PC-3 (cell line): ENCODE measurements around the gene SLC39A11. TPM values are rescaled to one million over a fixed set of nuclear protein-coding genes. Genes with fewer than 3 reads are reported as not detected.

Source experiments
- ATAC-seq: fragments of 200-7000 bp; cut with Tn5 transposase; 2 replicates; pipeline ENCODE4 v1.9.1; 2020; ENCODE audit warnings: mild to moderate bottlenecking, moderate library complexity
- BruUV-seq: library from RNA; stranded (reverse); fragments of 400-500 nt; replicated peaks from 2 replicates; lab custom pipeline; 2021; lab: Mats Ljungman, UMichigan
- CTCF ChIA-PET: fragments of 300-600 bp; sonication (Branson Sonifier 250); formaldehyde crosslinking; loops from one replicate; lab custom pipeline; 2022; ENCODE audit warnings: antibody characterized with exemption; lab: Charles Lee
- POLR2A ChIA-PET: fragments of 300-600 bp; sonication (Branson Sonifier 250); formaldehyde crosslinking; loops from one replicate; lab custom pipeline; 2022; ENCODE audit warnings: antibody characterized with exemption; ENCODE audit not compliant: unreplicated experiment; lab: Charles Lee
- DNase-seq: peaks from one replicate; pipeline ENCODE4 v3.0.0-alpha.2; 2015
- H2AFZ ChIP-seq: fragments of 300-600 bp; sonication (generic); 2 replicates; pipeline ENCODE4 v1.6.0; 2016; ENCODE audit warnings: antibody characterized with exemption, low read length
- H3F3A ChIP-seq: fragments of 300-600 bp; sonication (generic); one replicate; pipeline ENCODE4 v1.6.0; 2017; ENCODE audit warnings: antibody characterized with exemption, low read length, control low read depth, mild to moderate bottlenecking; ENCODE audit not compliant: unreplicated experiment
- H3K27ac ChIP-seq: fragments of 300-600 bp; sonication (generic); 2 replicates; pipeline ENCODE4 v1.5.1; 2016; ENCODE audit warnings: mild to moderate bottlenecking, low read length
- H3K27me3 ChIP-seq: fragments of 300-600 bp; sonication (generic); 2 replicates; pipeline ENCODE4 v1.6.1; 2016; ENCODE audit warnings: low read length, mixed read lengths
- H3K36me3 ChIP-seq: fragments of 300-600 bp; sonication (generic); 2 replicates; pipeline ENCODE4 v1.6.1; 2016; ENCODE audit warnings: low read depth, mixed run types, low read length, mixed read lengths
- H3K4me1 ChIP-seq: fragments of 300-600 bp; sonication (generic); 2 replicates; pipeline ENCODE4 v1.5.1; 2016; ENCODE audit warnings: low read length; ENCODE audit not compliant: insufficient read depth
- H3K4me2 ChIP-seq: fragments of 300-600 bp; sonication (generic); 2 replicates; pipeline ENCODE4 v1.6.0; 2016; ENCODE audit warnings: low read length
- H3K4me3 ChIP-seq: fragments of 300-600 bp; sonication (generic); 2 replicates; pipeline ENCODE4 v1.5.1; 2016; ENCODE audit warnings: mild to moderate bottlenecking, low read length, mixed read lengths
- H3K79me2 ChIP-seq: fragments of 300-600 bp; sonication (generic); 2 replicates; pipeline ENCODE4 v1.6.1; 2017; ENCODE audit warnings: low read length, mixed read lengths
- H3K9ac ChIP-seq: fragments of 300-600 bp; sonication (generic); 2 replicates; pipeline ENCODE4 v1.6.0; 2016; ENCODE audit warnings: mild to moderate bottlenecking, low read length
- H3K9me2 ChIP-seq: fragments of 300-600 bp; sonication (generic); replicated peaks from 2 replicates; pipeline ENCODE4 v1.6.1; 2016; ENCODE audit warnings: mixed run types, low read length, mixed read lengths
- H3K9me3 ChIP-seq: fragments of 300-600 bp; sonication (generic); 2 replicates; pipeline ENCODE4 v1.6.1; 2016; ENCODE audit warnings: low read length, mixed read lengths
- H4K20me1 ChIP-seq: fragments of 300-600 bp; sonication (generic); 2 replicates; pipeline ENCODE4 v1.6.1; 2016; ENCODE audit warnings: low read length, mixed read lengths
- CTCF ChIP-seq: fragments of 300-600 bp; sonication (generic); conservative IDR thresholded peaks from 2 replicates; pipeline ENCODE4 v1.5.1; 2017; ENCODE audit warnings: antibody characterized with exemption, low read depth, mild to moderate bottlenecking, low read length
- EZH2 ChIP-seq: fragments of 300-600 bp; sonication (generic); IDR thresholded peaks from one replicate; pipeline ENCODE4 v1.6.1; 2017; ENCODE audit warnings: antibody characterized with exemption, mild to moderate bottlenecking, low read length; ENCODE audit not compliant: unreplicated experiment
- EZH2phosphoT487 ChIP-seq: fragments of 300-600 bp; sonication (generic); IDR thresholded peaks from 2 replicates; pipeline ENCODE4 v1.6.1; 2018; ENCODE audit warnings: mild to moderate bottlenecking, antibody characterized with exemption, low read length, borderline replicate concordance
- intact Hi-C: fragments of 100-400 bp; cut with micrococcal nuclease; formaldehyde crosslinking; loops from 2 replicates; pipeline ENCODE4 v1.9.0; 2023
- total RNA-seq: library from RNA; depleted of rRNA; stranded (reverse); fragments of >200 nt; gene quantifications from 2 replicates; pipeline ENCODE4 v1.2.3, GENCODE V29; 2014

Gene SLC39A11
- total RNA-seq, 1 experiment from 2014 or later: 37.7 TPM

- Histone ChIP-seq H3K36me3 (no peaks in the 10 kb centered on the region), H2AFZ (no peak overlapping the region), H3K79me2 (no peaks in the 10 kb centered on the region), H3K27ac (no peak overlapping the region), H4K20me1 (no peaks in the 10 kb centered on the region), H3K9ac (no peak overlapping the region), H3K4me2 (no peak overlapping the region), H3F3A (no peaks in the 10 kb centered on the region), H3K9me2 (no peaks in the 10 kb centered on the region), H3K4me1 (no peaks in the 10 kb centered on the region), H3K9me3 (no peaks in the 10 kb centered on the region), H3K4me3 (no peak overlapping the region), H3K27me3 (no peaks in the 10 kb centered on the region)
- TF ChIP-seq CTCF: no peak
- TF ChIP-seq EZH2: no peak
- no peak for TF ChIP-seq EZH2phosphoT487
- no TSS peak for BruUV-seq
- ChIA-PET CTCF (no interaction called here), POLR2A (no interaction called here)
- no peak for DNase-seq
- intact Hi-C loops: no loop called here
- no peak for ATAC-seq
These were observed 147.0 kb downstream of the SLC39A11 start for GRCh38 chr17:72945473-72945872.

GRCh38 chr17:72943826-72944689 is 148.4 kb downstream of the SLC39A11 start:
- Histone ChIP-seq H3K9ac (no peak overlapping the region), H3K4me2 (no peak overlapping the region), H4K20me1 (no peaks in the 10 kb centered on the region), H2AFZ (no peak overlapping the region), H3K27ac (no peak overlapping the region), H3K9me2 (no peaks in the 10 kb centered on the region), H3K9me3 (no peaks in the 10 kb centered on the region), H3K36me3 (no peaks in the 10 kb centered on the region; the same call in 1 of the 2 replicates), H3K4me1 (no peaks in the 10 kb centered on the region), H3F3A (no peaks in the 10 kb centered on the region), H3K79me2 (no peaks in the 10 kb centered on the region), H3K4me3 (no peak overlapping the region), H3K27me3 (no peaks in the 10 kb centered on the region)
- ATAC-seq: no peak
- CTCF ChIA-PET: no interaction called here
- DNase-seq: no peak
- intact Hi-C loops: no loop called here
- TF ChIP-seq CTCF (no peak), EZH2phosphoT487 (no peak), EZH2 (no peak)
- BruUV-seq: no TSS peak
- POLR2A ChIA-PET: no interaction called here

- intact Hi-C loops: no loop called here
- no peak overlapping the region for H3K4me3 ChIP-seq
- no peaks in the 10 kb centered on the region for H3F3A ChIP-seq
- no peak overlapping the region for H3K9ac ChIP-seq
- ATAC-seq (no peak), DNase-seq (no peak)
- POLR2A ChIA-PET: no interaction called here
- no peaks in the 10 kb centered on the region for H3K9me2 ChIP-seq
- no TSS peak for BruUV-seq
- no peaks in the 10 kb centered on the region for H3K4me1 ChIP-seq
- no peaks in the 10 kb centered on the region; the same call in 1 of the 2 replicates for H3K36me3 ChIP-seq
- no peak overlapping the region for H3K4me2 ChIP-seq
- TF ChIP-seq EZH2 (no peak), CTCF (no peak), EZH2phosphoT487 (no peak)
- H3K79me2 ChIP-seq: no peaks in the 10 kb centered on the region
- no peaks in the 10 kb centered on the region for H3K27me3 ChIP-seq
- H4K20me1 ChIP-seq: no peaks in the 10 kb centered on the region
- no peak overlapping the region for H3K27ac ChIP-seq
- CTCF ChIA-PET: no interaction called here
- H2AFZ ChIP-seq: no peak overlapping the region
- no peaks in the 10 kb centered on the region for H3K9me3 ChIP-seq
These were observed 149.9 kb downstream of the SLC39A11 start for GRCh38 chr17:72942579-72942978.
